H1 (cell line): ENCODE data around the gene GMIP. TPM values are rescaled to one million over a fixed set of nuclear protein-coding genes. Genes with fewer than 3 reads are reported as not detected.

Experiments
- CBX8 ChIP-seq: fragments of 300-800, 300-1000 bp; sonication (generic); IDR thresholded peaks from 2 replicates; pipeline ENCODE4 v1.7.1; 2016; ENCODE audit warnings: low read depth, low read length, borderline replicate concordance
- RAD21 ChIP-seq, 2 experiments: IDR thresholded peaks in 1 of 2; conservative IDR thresholded peaks in 1 of 2; 2 replicates each; pipeline ENCODE4 v1.6.1; 2011; ENCODE audit warnings: low read depth in 2 of 2, low read length in 2 of 2, improper control_type of control experiment in 1 of 2, inconsistent platforms in 1 of 2, mild to moderate bottlenecking in 1 of 2, moderate library complexity in 1 of 2
- RFX5 ChIP-seq: IDR thresholded peaks from 2 replicates; pipeline ENCODE4 v1.6.1; 2011; ENCODE audit warnings: low read depth, low read length, improper control_type of control experiment, borderline replicate concordance
- SIX5 ChIP-seq: IDR thresholded peaks from 2 replicates; pipeline ENCODE4 v1.6.1; 2011; ENCODE audit warnings: mild to moderate bottlenecking, low read depth, low read length
- polyA plus RNA-seq, 7 experiments: library from polyadenylated mRNA; depleted of rRNA in 3 of 7; stranded (reverse) in 5 of 7; unstranded in 2 of 7; fragments of >200 nt in 5 of 7; fragments of 200-250 nt in 2 of 7; gene quantifications; 1 replicate in 5 of 7; 2 replicates in 1 of 7; 4 replicates in 1 of 7; pipeline versions ENCODE4 v1.2.1 to v1.2.3, GENCODE V29; 2011 to 2013; ENCODE audit warnings: missing spikeins in 2 of 7, mixed read lengths in 2 of 7
- total RNA-seq: library from RNA; stranded (reverse); fragmentation: NEBNext Ultra II Directional; extraction: Animal tissue kit (Norgen Biotek cat#: 25700); gene quantifications from 2 replicates; pipeline ENCODE4 v1.2.1, GENCODE V29; 2021

Gene GMIP
- total and polyA plus RNA-seq, 2 of the 8 experiments (the other 6 are each of a cell fraction or from before 2014, with no cell fraction given) = 5.7 to 18.1 TPM

- TF ChIP-seq RAD21 (IDR thresholded peaks at IDR 0.05 in 1 of 2, conservative IDR thresholded peaks at IDR 0.05 in 1 of 2; ENCODE audit: low read depth in 2 of 2, low read length in 2 of 2) (no peak), CBX8 (no peak), SIX5 (no peak), RFX5 (no peak)
These were observed 13.3 kb upstream of the GMIP start (continued) for GRCh38 chr19:19656451-19657396.
